GM12878 (cell line): ENCODE measurements around the gene C9orf72. TPM values are rescaled to one million over a fixed set of nuclear protein-coding genes. Genes with fewer than 3 reads are reported as not detected.

Experiments
- ATAC-seq: fragments of 200-7000 bp; cut with Tn5 transposase; 3 replicates; pipeline ENCODE4 v1.9.1; 2020; ENCODE audit warnings: mild to moderate bottlenecking, moderate library complexity
- BruUV-seq: library from RNA; stranded (reverse); fragments of 400-500 nt; replicated peaks from 2 replicates; lab custom pipeline; 2021; lab: Mats Ljungman, UMichigan
- CTCF ChIA-PET: fragments of 300-600 bp; sonication (Branson Sonifier 250); formaldehyde crosslinking; extraction: SDS; loops from one replicate; lab custom pipeline; 2021; ENCODE audit warnings: inconsistent platforms; lab: Yijun Ruan, JAX
- POLR2A ChIA-PET: fragments of 350-600 bp; formaldehyde crosslinking; extraction: SDS; loops from one replicate; lab custom pipeline; 2021; ENCODE audit warnings: inconsistent platforms; lab: Charles Lee
- RAD21 ChIA-PET: fragments of 300-600 bp; sonication (Branson Sonifier 250); formaldehyde crosslinking; loops from one replicate; lab custom pipeline; 2023; ENCODE audit warnings: antibody characterized with exemption; ENCODE audit not compliant: unreplicated experiment; lab: Charles Lee
- SMC1A ChIA-PET: fragments of 300-600 bp; sonication (Branson Sonifier 250); formaldehyde crosslinking; loops from one replicate; lab custom pipeline; 2023; ENCODE audit not compliant: unreplicated experiment, uncharacterized antibody; lab: Charles Lee
- DNase-seq: peaks from one replicate; pipeline ENCODE4 v3.0.0-alpha.2; 2011; ENCODE audit warnings: low read depth, low spot score
- FAIRE-seq: peaks from 3 replicates; lab custom pipeline; 2011; peaks lifted over from hg19 to GRCh38; lab: Jason Lieb, UNC
- H2AFZ ChIP-seq: 2 replicates; pipeline ENCODE4 v1.6.0; 2011; ENCODE audit warnings: low read depth, low read length, control low read depth; ENCODE audit not compliant: control insufficient read depth
- H3K27ac ChIP-seq: 2 replicates; pipeline ENCODE4 v1.5.1; 2011; ENCODE audit warnings: control low read depth; ENCODE audit not compliant: control insufficient read depth, insufficient read depth
- H3K27me3 ChIP-seq, 2 experiments: replicated peaks in 1 of 2; 2 replicates each; pipeline versions ENCODE4 v1.6.0 to v1.6.1; 2011; ENCODE audit warnings: low read length in 1 of 2; ENCODE audit not compliant: control insufficient read depth in 2 of 2, insufficient read depth in 2 of 2
- H3K36me3 ChIP-seq, 2 experiments: 2 replicates each; pipeline ENCODE4 v1.5.1; 2011; ENCODE audit warnings: low read length in 1 of 2; ENCODE audit not compliant: control insufficient read depth in 2 of 2, insufficient read depth in 2 of 2
- H3K4me1 ChIP-seq: 2 replicates; pipeline ENCODE4 v1.6.1; 2011; ENCODE audit warnings: mild to moderate bottlenecking, low read length, moderate library complexity, mixed read lengths; ENCODE audit not compliant: control insufficient read depth, insufficient read depth
- H3K4me2 ChIP-seq: 2 replicates; pipeline ENCODE4 v1.6.0; 2011; ENCODE audit warnings: control low read depth; ENCODE audit not compliant: control insufficient read depth, insufficient read depth
- H3K4me3 ChIP-seq: fragments of 200-600 bp; sonication (generic); 2 replicates; pipeline ENCODE4 v1.5.1; 2016
- H3K79me2 ChIP-seq: 2 replicates; pipeline ENCODE4 v1.6.0; 2011; ENCODE audit warnings: low read length; ENCODE audit not compliant: control insufficient read depth, insufficient read depth
- H3K9ac ChIP-seq: 2 replicates; pipeline ENCODE4 v1.8.0; 2011; ENCODE audit warnings: low read length, control low read depth, mixed read lengths; ENCODE audit not compliant: control insufficient read depth, insufficient read depth
- H3K9me3 ChIP-seq: replicated peaks from 3 replicates; pipeline ENCODE4 v1.5.1; 2011; ENCODE audit warnings: mild to moderate bottlenecking, low read length; ENCODE audit not compliant: control insufficient read depth, insufficient read depth
- H4K20me1 ChIP-seq: 2 replicates; pipeline ENCODE4 v1.6.0; 2011; ENCODE audit not compliant: control insufficient read depth, insufficient read depth
- SKIL ChIP-seq: fragments of 450-650 bp; IDR thresholded peaks from 2 replicates; pipeline ENCODE4 v1.6.1; 2017; ENCODE audit warnings: mild to moderate bottlenecking, low read depth, inconsistent platforms; ENCODE audit not compliant: poor library complexity, severe bottlenecking
- SMC3 ChIP-seq: IDR thresholded peaks from 2 replicates; pipeline ENCODE4 v1.6.1; 2011; ENCODE audit warnings: low read length, improper control_type of control experiment, borderline replicate concordance
- SP1 ChIP-seq: IDR thresholded peaks from one replicate; pipeline ENCODE4 v1.6.1; 2011; ENCODE audit warnings: low read depth, low read length
- SRF ChIP-seq, 2 experiments: IDR thresholded peaks; 2 replicates each; pipeline ENCODE4 v1.6.1; 2011; ENCODE audit warnings: low read depth in 2 of 2, low read length in 2 of 2, mild to moderate bottlenecking in 1 of 2, moderate library complexity in 1 of 2
- WRNIP1 ChIP-seq: IDR thresholded peaks from 2 replicates; pipeline ENCODE4 v1.6.1; 2011; ENCODE audit warnings: low read depth, low read length, improper control_type of control experiment, borderline replicate concordance
- ZBTB4 ChIP-seq: fragments of 450-650 bp; formaldehyde crosslinking; IDR thresholded peaks from 2 replicates; pipeline ENCODE4 v1.4.0; 2022; ENCODE audit warnings: mild to moderate bottlenecking, moderate library complexity
- ZNF217 ChIP-seq: fragments of 450-650 bp; IDR thresholded peaks from 2 replicates; pipeline ENCODE4 v1.6.1; 2017; ENCODE audit warnings: antibody characterized with exemption, mild to moderate bottlenecking
- WGBS: methylation state at CpG from one replicate; pipeline ENCODE4 v1.1.6; 2016; ENCODE audit warnings: low lambda C conversion rate; ENCODE audit not compliant: insufficient replicate concordance, insufficient coverage; ENCODE audit errors: missing lambda C conversion rate; 5-methylcytosine and 5-hydroxymethylcytosine counted together
- in situ Hi-C: fragments of 300-500 bp; cut with MboI; formaldehyde crosslinking; loops from 9 replicates; pipeline ENCODE4 v1.14.3; 2018; ENCODE audit warnings: mixed read lengths
- intact Hi-C: fragments of 100-400 bp; cut with micrococcal nuclease; formaldehyde crosslinking; loops from one replicate; pipeline ENCODE4 v1.14.2; 2022; ENCODE audit not compliant: unreplicated experiment
- polyA plus RNA-seq, 11 experiments: library from polyadenylated mRNA; depleted of rRNA in 4 of 11; unstranded in 6 of 11; stranded (reverse) in 5 of 11; fragments of >200 nt; fragmentation: Nextera tagmentation in 4 of 11; fragmentation: Illumina TruSeq in 1 of 11; extraction: Ambion mirVana in 4 of 11; extraction: Trizol in 1 of 11; gene quantifications; 1 replicate in 1 of 11; 2 replicates in 10 of 11; pipeline versions ENCODE4 v1.2.1 to v1.2.3, GENCODE V29; 2011 to 2016; ENCODE audit warnings: inconsistent platforms in 2 of 11, missing spikeins in 2 of 11, low read depth in 1 of 11
- total RNA-seq, 4 experiments: library from RNA; depleted of rRNA in 3 of 4; stranded (reverse); fragments of >200 nt in 3 of 4; fragmentation: Illumina TruSeq in 1 of 4; extraction: Trizol in 1 of 4; gene quantifications; 2 replicates each; pipeline versions ENCODE4 v1.2.1 to v1.2.3, GENCODE V29; 2013 to 2021

C9orf72 gene
- total and polyA plus RNA-seq, 10 of the 15 experiments (the other 5 are each of a cell fraction or from before 2014, with no cell fraction given), result 4.8 to 9.0 (median 6.4) TPM

GRCh38 chr9:27622693-27623340 lies 49.5 kb upstream of the C9orf72 start (continued):
- TF ChIP-seq SP1, result no peak
- no peak for TF ChIP-seq ZNF217
- TF ChIP-seq WRNIP1, result no peak
- TF ChIP-seq ZBTB4 (CRISPR knock-in tag), result no peak
- no peak for TF ChIP-seq SMC3

- H2AFZ ChIP-seq, result no peak overlapping the region
- in situ Hi-C loops, result no loop called here
- H3K4me1 ChIP-seq, result no peaks in the 10 kb centered on the region
- ATAC-seq (no peak), DNase-seq (no peak), FAIRE-seq (no peak)
- H3K4me3 ChIP-seq, result no peak overlapping the region
- WGBS, result 35% methylated on average over 6 of the region's 6 CpGs
- H3K9ac ChIP-seq, result no peak overlapping the region
- no peaks in the 10 kb centered on the region for H3K79me2 ChIP-seq
- H3K4me2 ChIP-seq, result no peak overlapping the region
- no peak overlapping the region for H3K27ac ChIP-seq
- no peaks in the 10 kb centered on the region for H3K9me3 ChIP-seq
- no peak for TF ChIP-seq SRF (IDR thresholded peaks at IDR 0.05; ENCODE audit: low read depth in 2 of 2, low read length in 2 of 2)
- no peak for TF ChIP-seq SKIL
- BruUV-seq, result no TSS peak
- no peaks in the 10 kb centered on the region for H3K36me3 ChIP-seq
- POLR2A ChIA-PET, result no interaction called here
- H4K20me1 ChIP-seq, result no peaks in the 10 kb centered on the region
- H3K27me3 ChIP-seq, result no peaks in the 10 kb centered on the region; a peak in 2 of 4 replicates
- CTCF ChIA-PET, result interaction anchor here (0.6 kb wide), 1 partner anchor 342 kb away, joined by 3 read pairs; no protein-coding TSS in a partner anchor
- intact Hi-C loops, result loop anchor here (2.0 kb wide), 1 partner anchor 19 kb away; no protein-coding TSS in a partner anchor
- SMC1A ChIA-PET, result interaction anchor here (1.4 kb wide), 1 partner anchor 19 kb away, joined by 4 read pairs; no protein-coding TSS in a partner anchor
- RAD21 ChIA-PET, result no interaction called here
Measured at GRCh38 chr9:27619743-27620142, 46.5 kb upstream of the C9orf72 start.
